ENCODE data around the gene SMCR8. TPM values are rescaled to one million over a fixed set of nuclear protein-coding genes. Genes with fewer than 3 reads are reported as not detected.

SMCR8 gene
- total and polyA plus RNA-seq, 9 of the 15 experiments (the other 6 are each of a cell fraction or from before 2014, with no cell fraction given), result 0.25 to 8.8 (median 4.9) TPM

GRCh38 chr17:18314731-18315561, at the start of gene SMCR8, which contains the start of gene TOP3A (continued):
- TF ChIP-seq RBM25 (IDR thresholded peaks at IDR 0.05; ENCODE audit: low read depth, low read length, severe bottlenecking) (no peak), PHB (CRISPR knock-in tag; IDR thresholded peaks at IDR 0.05) (no peak), JUN (IDR thresholded peaks at IDR 0.05; ENCODE audit: borderline replicate concordance, low read depth, low read length) (peak; percentile 12; the same call in 1 of the 2 replicates), JUN (CRISPR knock-in tag; IDR thresholded peaks at IDR 0.05; ENCODE audit: borderline replicate concordance) (no peak), ZNF280B (CRISPR knock-in tag; IDR thresholded peaks at IDR 0.05) (no peak), ESRRA (IDR thresholded peaks at IDR 0.05; ENCODE audit: borderline replicate concordance, low read depth) (no peak), HNRNPK (IDR thresholded peaks at IDR 0.05; ENCODE audit: low read depth, low read length, poor library complexity, severe bottlenecking) (no peak), NELFE (IDR thresholded peaks at IDR 0.05; ENCODE audit: insufficient read depth, insufficient read length) (no peak), CTCF (IDR thresholded peaks at IDR 0.05 in 2 of 3, conservative IDR thresholded peaks at IDR 0.05 in 1 of 3; ENCODE audit: insufficient read depth in 2 of 3, low read depth in 1 of 3, low read length in 3 of 3) (no peak), HMG20A (CRISPR knock-in tag; conservative IDR thresholded peaks at IDR 0.05) (no peak), ARID3A (IDR thresholded peaks at IDR 0.05; ENCODE audit: borderline replicate concordance, low read depth, low read length) (no peak), HMGXB4 (CRISPR knock-in tag; IDR thresholded peaks at IDR 0.05) (no peak), ZNF518B (CRISPR knock-in tag; IDR thresholded peaks at IDR 0.05) (no peak), PRMT5 (CRISPR knock-in tag; IDR thresholded peaks at IDR 0.05) (no peak), ETV5 (CRISPR knock-in tag; IDR thresholded peaks at IDR 0.05; ENCODE audit: low read depth) (no peak; the same call in 1 of the 2 replicates), ZNF274 (IDR thresholded peaks at IDR 0.05; ENCODE audit: borderline replicate concordance, low read depth, low read length) (no peak)

All from K562 (cell line).